ENCODE data around the gene C22orf39. TPM values are rescaled to one million over a fixed set of nuclear protein-coding genes. Genes with fewer than 3 reads are reported as not detected.

The C22orf39 gene
- total RNA-seq, 2 experiments from 2014 or later = 31.1 to 36.4 TPM

GRCh38 chr22:19429950-19430889 is 17.3 kb downstream of the C22orf39 start:
- Mint-ChIP-seq H3K9me3 (ENCODE audit: low read depth) (no peaks in the 10 kb centered on the region), H3K27me3 (no peaks in the 10 kb centered on the region), H3K4me3 (peak overlapping the region; percentile 86), H3K27ac (peak overlapping the region; percentile 91), H3K36me3 (peaks cover 42% of the 10 kb centered on the region), H3K4me1 (peaks cover 58% of the 10 kb centered on the region)
- ATAC-seq = peak; percentile 20
- CTCF ChIA-PET = interaction anchor here (0.7 to 1.7 kb wide), 4 partner anchors 9 to 286 kb away, joined by 3 to 6 read pairs (median 6); partner anchors contain the start of gene ESS2
- peak; percentile 78 for DNase-seq

- CTCF ChIA-PET = no interaction called here
- no peak overlapping the region for H3K27ac Mint-ChIP-seq
- no peak for DNase-seq
These were observed 23.4 kb downstream of the C22orf39 start for GRCh38 chr22:19424186-19424500.

GRCh38 chr22:19422440-19423301 is 24.8 kb downstream of the C22orf39 start:
- Mint-ChIP-seq H3K27ac (peak overlapping the region; percentile 37), H3K27me3 (no peaks in the 10 kb centered on the region), H3K4me3 (no peak overlapping the region), H3K36me3 (peaks cover 25% of the 10 kb centered on the region), H3K4me1 (peaks cover 85% of the 10 kb centered on the region), H3K9me3 (ENCODE audit: low read depth) (no peaks in the 10 kb centered on the region)
- CTCF ChIA-PET = interaction anchor here (0.7 kb wide), 1 partner anchor 55 kb away, joined by 3 read pairs; no protein-coding TSS in a partner anchor
- DNase-seq (no peak), ATAC-seq (no peak)

More at GRCh38 chr22:19424186-19424500, 23.4 kb downstream of the C22orf39 start:
- no peak overlapping the region for H3K4me3 Mint-ChIP-seq
- no peak for ATAC-seq
- H3K27me3 Mint-ChIP-seq = no peaks in the 10 kb centered on the region
- no peaks in the 10 kb centered on the region for H3K9me3 Mint-ChIP-seq (ENCODE audit: low read depth)
- peaks cover 86% of the 10 kb centered on the region for H3K4me1 Mint-ChIP-seq
- H3K36me3 Mint-ChIP-seq = peaks cover 30% of the 10 kb centered on the region

- Mint-ChIP-seq H3K4me1 (peaks cover 74% of the 10 kb centered on the region), H3K27me3 (no peaks in the 10 kb centered on the region), H3K27ac (peak overlapping the region; percentile 89), H3K9me3 (ENCODE audit: low read depth) (no peaks in the 10 kb centered on the region), H3K36me3 (peaks cover 22% of the 10 kb centered on the region), H3K4me3 (peak overlapping the region; percentile 41)
- CTCF ChIA-PET = interaction anchor here (1.2 to 1.5 kb wide), 3 partner anchors 10 to 210 kb away, joined by 3 to 6 read pairs (median 3); no protein-coding TSS in a partner anchor
- no peak for DNase-seq
- ATAC-seq = no peak
These were observed 27.2 kb downstream of the C22orf39 start for GRCh38 chr22:19420321-19420720.

- ATAC-seq = peak; percentile 91
- Mint-ChIP-seq H3K36me3 (peaks cover 22% of the 10 kb centered on the region), H3K27me3 (no peaks in the 10 kb centered on the region), H3K4me1 (peaks cover 67% of the 10 kb centered on the region), H3K9me3 (ENCODE audit: low read depth) (no peaks in the 10 kb centered on the region), H3K4me3 (peak overlapping the region; percentile 41), H3K27ac (peak overlapping the region; percentile 89)
- DNase-seq = peak; percentile 66
- CTCF ChIA-PET = interaction anchor here (1.2 to 1.5 kb wide), 2 partner anchors 11 to 210 kb away, joined by 3 to 6 read pairs; no protein-coding TSS in a partner anchor
These were observed 27.9 kb downstream of the C22orf39 start for GRCh38 chr22:19419464-19420178.

- Mint-ChIP-seq H3K9me3 (ENCODE audit: low read depth) (no peaks in the 10 kb centered on the region), H3K36me3 (peaks cover 21% of the 10 kb centered on the region), H3K27ac (peak overlapping the region; percentile 89), H3K4me1 (peaks cover 64% of the 10 kb centered on the region), H3K4me3 (peak overlapping the region; percentile 37), H3K27me3 (no peaks in the 10 kb centered on the region)
- ATAC-seq (no peak), DNase-seq (no peak)
- CTCF ChIA-PET = no interaction called here
These were observed 28.4 kb downstream of the C22orf39 start for GRCh38 chr22:19419086-19419463.

GRCh38 chr22:19412923-19413322 is 34.6 kb downstream of the C22orf39 start:
- H3K36me3 Mint-ChIP-seq = peaks cover 31% of the 10 kb centered on the region
- no peak overlapping the region for H3K27ac Mint-ChIP-seq
- no peaks in the 10 kb centered on the region for H3K9me3 Mint-ChIP-seq (ENCODE audit: low read depth)
- CTCF ChIA-PET = interaction anchor here (2.1 kb wide), 1 partner anchor 15 kb away, joined by 6 read pairs; no protein-coding TSS in a partner anchor
- H3K4me3 Mint-ChIP-seq = no peak overlapping the region
- H3K4me1 Mint-ChIP-seq = peaks cover 20% of the 10 kb centered on the region
- DNase-seq = no peak
- H3K27me3 Mint-ChIP-seq = no peaks in the 10 kb centered on the region
- no peak for ATAC-seq

GRCh38 chr22:19412478-19412877 is 35.0 kb downstream of the C22orf39 start:
- no peaks in the 10 kb centered on the region for H3K9me3 Mint-ChIP-seq (ENCODE audit: low read depth)
- no peak overlapping the region for H3K27ac Mint-ChIP-seq
- no peak overlapping the region for H3K4me3 Mint-ChIP-seq
- DNase-seq (no peak), ATAC-seq (no peak)
- peaks cover 18% of the 10 kb centered on the region for H3K4me1 Mint-ChIP-seq
- no peaks in the 10 kb centered on the region for H3K27me3 Mint-ChIP-seq
- H3K36me3 Mint-ChIP-seq = peaks cover 28% of the 10 kb centered on the region
- CTCF ChIA-PET = interaction anchor here (2.1 kb wide), 1 partner anchor 15 kb away, joined by 6 read pairs; no protein-coding TSS in a partner anchor

- peak overlapping the region; percentile 56 for H3K27ac Mint-ChIP-seq
- no peaks in the 10 kb centered on the region for H3K27me3 Mint-ChIP-seq
- CTCF ChIA-PET = no interaction called here
- no peak overlapping the region for H3K4me3 Mint-ChIP-seq
- H3K4me1 Mint-ChIP-seq = peaks cover 15% of the 10 kb centered on the region
- no peak for ATAC-seq
- H3K36me3 Mint-ChIP-seq = peaks cover 31% of the 10 kb centered on the region
- no peak for DNase-seq
- H3K9me3 Mint-ChIP-seq (ENCODE audit: low read depth) = no peaks in the 10 kb centered on the region
These were observed 35.8 kb downstream of the C22orf39 start for GRCh38 chr22:19411690-19412045.

- CTCF ChIA-PET = no interaction called here
- Mint-ChIP-seq H3K4me1 (peaks cover 15% of the 10 kb centered on the region), H3K36me3 (peaks cover 32% of the 10 kb centered on the region), H3K9me3 (ENCODE audit: low read depth) (no peaks in the 10 kb centered on the region), H3K27ac (no peak overlapping the region), H3K4me3 (no peak overlapping the region), H3K27me3 (no peaks in the 10 kb centered on the region)
- DNase-seq (no peak), ATAC-seq (no peak)
These were observed 36.4 kb downstream of the C22orf39 start for GRCh38 chr22:19410941-19411689.

GRCh38 chr22:19407649-19408606 is 39.6 kb downstream of the C22orf39 start:
- Mint-ChIP-seq H3K4me1 (peaks cover 5% of the 10 kb centered on the region), H3K4me3 (no peak overlapping the region), H3K27me3 (no peaks in the 10 kb centered on the region), H3K36me3 (peaks cover 43% of the 10 kb centered on the region), H3K9me3 (ENCODE audit: low read depth) (no peaks in the 10 kb centered on the region), H3K27ac (no peak overlapping the region)
- DNase-seq (no peak), ATAC-seq (no peak)
- CTCF ChIA-PET = no interaction called here

All from activated CD8-positive, alpha-beta memory T cell treated with anti-CD3 and anti-CD28 coated beads, Interleukin-2, amount 10 ng/mL, durations not matched to agents 7 days and 5 days (primary cell).